ENCODE results near the gene NT5C3A.

NT5C3A gene

DNA sequence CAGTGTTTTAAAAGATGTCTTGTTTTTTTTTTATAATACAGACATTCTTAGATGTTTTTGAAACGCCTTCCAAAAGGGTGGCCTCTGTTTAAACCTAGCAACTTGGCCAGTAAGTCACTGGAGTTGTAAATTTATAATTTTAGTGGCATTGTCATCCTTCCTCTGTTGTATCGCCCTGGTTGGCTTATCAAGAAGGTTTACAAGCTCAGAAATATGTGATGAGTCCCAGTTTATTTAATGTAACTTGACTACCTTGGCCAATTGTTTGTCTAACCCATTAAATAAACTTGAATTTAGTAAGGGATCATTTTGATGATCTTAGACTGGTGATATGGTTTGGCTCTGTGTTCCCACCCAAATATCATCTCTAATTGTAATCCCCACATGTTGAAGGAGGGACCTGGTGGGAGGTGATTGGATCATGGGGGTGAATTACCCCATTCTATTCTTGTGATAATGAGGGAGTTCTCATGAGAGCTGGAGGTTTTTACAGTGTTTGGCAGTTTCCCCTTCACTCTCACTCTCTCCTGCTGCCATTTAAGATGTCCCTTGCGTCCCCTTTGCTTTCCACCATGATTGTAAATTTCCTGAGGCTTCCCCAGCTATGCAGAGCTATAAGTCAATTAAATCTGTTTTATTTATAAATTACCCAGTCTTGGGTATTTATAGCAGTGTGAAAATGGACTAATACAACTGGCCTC, 13.4 kb upstream of the NT5C3A start:
- no peak for DNase-seq (ENCODE audit: low read depth)

DNA sequence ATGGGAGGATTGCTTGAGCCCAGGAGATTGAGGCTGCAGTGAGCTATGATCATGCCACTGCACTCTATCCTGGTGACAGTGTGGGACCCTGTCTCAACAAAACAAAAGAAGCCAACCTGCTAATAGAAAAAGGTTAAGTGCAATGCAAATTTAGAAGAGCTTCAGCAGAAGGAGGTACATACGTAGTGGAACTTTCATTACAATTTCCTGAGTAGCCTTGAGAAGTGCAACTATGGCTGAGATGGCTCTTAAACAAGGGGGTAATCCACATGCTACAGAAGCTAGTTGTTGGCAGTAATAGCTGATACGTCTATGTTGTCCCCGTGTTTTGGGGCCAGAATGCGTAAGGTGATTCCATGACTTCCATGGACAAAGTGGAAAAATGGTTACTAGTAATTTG, 10.7 kb upstream of the NT5C3A start:
- DNase-seq (ENCODE audit: low read depth), result no peak

DNA sequence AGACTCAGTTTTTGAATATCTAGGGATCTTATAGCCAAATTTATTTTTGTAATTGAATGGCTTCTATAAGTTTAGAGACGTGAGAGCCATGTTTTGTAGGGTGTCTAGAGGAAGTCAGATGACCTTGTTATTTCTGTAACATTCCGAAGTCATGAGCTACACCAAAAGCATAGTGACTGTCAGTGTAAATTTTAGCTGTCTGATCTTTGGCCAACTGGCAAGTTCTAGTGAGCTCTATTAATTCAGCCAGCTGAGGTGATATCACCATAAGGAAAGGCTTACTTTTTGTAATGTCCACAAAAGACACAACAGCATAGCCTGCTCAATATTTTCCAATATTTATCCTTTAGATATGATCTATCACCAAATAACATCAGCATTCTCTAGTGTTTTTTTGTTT, 9.9 kb upstream of the NT5C3A start:
- peak; percentile 79 for DNase-seq (ENCODE audit: low read depth)

DNA sequence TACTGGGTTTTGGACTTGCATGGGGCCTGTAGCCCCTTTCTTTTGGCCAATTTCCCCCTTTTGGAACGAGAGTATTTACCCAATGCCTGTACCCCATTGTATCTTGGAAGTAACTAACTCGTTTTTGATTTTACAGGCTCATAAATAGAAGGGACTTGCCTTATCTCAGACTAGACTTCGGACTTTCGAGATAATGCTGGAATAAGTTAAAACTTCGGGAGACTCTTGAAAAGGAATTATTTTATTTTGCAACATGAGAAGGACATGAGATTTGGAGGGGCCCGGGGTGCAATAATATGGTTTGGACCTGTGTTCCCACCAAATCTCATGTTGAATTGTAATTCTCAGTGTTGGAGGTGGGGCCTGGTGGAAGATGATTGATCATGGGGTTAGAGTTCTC, 8.3 kb upstream of the NT5C3A start:
- no peak for DNase-seq (ENCODE audit: low read depth)

DNA sequence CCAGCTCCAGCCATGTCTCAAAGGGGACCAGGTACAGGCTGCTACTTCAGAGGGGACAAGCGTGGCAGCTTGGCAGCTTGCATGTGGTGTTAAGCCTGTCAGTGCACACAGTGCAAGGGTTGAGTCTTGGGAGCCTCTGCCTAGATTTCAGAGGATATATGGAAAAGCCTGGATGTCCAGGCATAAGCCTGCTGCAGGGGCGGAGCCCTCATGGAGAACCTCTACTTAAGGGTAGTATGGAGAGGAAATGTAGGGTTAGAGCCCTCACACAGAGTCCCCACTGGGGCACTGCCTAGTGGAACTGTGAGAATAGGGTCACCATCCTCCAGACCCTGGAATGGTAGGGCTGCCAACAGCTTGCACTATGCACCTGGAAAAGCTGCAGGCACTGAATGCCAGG, 7.7 kb upstream of the NT5C3A start:
- no peak for DNase-seq (ENCODE audit: low read depth)

DNA sequence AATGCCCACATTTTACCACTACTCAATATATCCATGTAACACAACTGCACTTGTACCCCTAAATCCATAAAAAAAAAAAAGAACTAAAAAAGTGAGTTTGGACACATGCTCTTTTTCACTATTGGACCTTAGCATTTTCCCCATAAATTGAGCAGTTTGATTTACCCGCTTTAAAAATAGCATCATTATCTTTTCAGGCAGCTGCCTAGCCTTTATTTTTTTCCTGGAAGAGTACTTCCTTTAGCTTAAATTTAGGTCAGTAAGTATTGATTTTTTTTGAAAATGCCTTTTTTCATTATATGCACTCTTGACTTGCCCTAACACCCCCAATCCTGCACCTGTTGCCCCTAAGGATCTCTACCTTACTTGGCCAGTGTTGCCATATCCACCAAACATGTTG, 5.3 kb upstream of the NT5C3A start:
- DNase-seq (ENCODE audit: low read depth), result no peak

DNA sequence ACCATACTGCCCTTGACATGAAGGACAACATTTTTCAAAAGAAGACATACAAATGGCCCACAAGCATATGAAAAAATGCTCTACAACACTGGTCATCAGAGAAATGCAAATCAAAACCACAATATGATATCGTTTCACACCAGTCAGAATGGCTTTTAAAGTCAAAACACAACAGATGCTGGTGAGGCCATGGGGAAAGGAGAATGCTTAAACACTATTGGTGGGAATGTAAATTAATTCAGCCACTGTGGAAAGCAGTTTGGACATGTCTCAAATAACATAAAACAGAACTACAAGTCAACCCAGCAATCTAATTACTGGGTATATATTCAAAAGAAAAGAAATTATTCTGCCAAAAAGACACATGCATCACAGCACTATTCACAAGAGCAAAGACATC, 4.2 kb upstream of the NT5C3A start:
- no peak for DNase-seq (ENCODE audit: low read depth)

DNA sequence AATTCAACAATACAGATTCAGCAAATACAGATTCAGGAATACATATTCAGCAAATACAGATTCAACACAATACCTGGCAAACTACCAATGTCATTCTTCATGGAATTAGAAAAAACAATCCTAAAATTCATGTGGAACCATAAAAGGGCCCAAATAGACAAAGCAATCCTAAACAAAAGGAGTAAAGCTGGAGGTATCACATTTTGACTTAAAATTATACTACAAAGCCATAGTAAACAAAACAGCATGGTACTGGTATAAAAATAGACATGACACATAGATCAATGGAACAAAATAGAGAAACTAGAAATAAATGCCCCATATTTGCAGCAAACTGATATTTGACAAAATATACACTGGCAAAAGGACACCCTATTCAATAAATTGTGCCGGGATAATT, 3.4 kb upstream of the NT5C3A start:
- no peak for DNase-seq (ENCODE audit: low read depth)

DNA sequence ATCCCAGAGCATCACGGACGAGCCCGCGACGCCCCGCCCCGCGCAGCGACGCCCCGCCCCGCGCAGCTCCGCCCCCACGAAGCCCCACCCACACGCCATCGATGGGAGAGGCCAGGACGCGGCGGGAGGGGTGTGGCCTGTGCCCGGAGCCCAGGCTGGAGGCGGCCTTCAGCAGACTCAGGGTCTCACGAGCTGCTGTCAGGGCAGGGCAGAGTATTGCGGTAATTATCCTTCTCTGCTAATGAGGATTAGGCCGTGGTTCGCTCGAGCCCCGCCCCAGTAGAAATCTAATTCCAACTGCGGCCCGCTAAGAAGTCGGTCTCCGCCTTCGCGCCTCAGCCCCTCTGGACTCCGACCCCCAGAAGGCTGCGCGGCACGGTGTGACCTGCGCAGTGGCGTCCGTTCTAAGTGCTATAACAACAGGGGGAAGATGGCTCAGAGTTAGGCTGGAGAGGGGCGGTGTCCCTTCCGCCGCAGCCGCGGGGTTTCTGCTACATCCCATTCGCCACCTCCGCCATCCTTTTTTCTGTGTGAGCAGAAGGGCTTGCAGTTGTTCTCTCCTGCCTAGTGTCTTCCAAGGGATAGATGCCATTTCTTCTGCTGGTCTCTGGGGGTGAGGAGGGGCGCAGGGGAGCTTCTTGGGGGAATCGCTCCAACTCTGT, 337 bp upstream of the NT5C3A start:
- peak; percentile 97 for DNase-seq (ENCODE audit: low read depth)

DNA sequence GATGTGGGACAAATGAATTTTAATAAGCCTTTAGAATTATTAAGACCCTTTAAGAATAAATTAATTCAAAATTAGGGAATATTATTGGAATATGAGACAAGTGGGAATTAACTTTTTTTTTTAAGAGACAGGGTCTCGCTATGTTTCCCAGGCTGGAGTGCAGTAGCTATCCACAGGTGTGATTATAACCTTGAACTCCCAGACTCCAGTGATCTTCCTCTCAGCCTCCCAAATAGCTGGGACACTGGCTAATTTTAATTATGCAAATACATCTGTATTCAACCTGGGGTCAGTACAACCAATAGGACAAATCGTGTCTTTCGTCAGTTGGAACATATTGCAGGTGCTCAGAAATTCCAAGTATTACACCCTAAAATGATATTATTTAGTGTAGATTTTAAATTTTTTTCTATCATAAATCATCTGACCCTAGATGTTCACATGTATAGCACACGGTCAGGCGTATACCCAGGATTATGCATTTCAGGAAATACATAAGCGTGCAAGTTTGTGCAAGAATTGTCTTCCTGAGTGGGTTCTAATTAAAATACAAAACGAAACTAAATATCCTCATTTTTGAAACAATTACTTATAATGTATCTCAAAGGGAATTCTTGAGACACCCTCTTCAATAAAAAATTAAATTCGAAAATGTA, 1.2 kb downstream of the NT5C3A start:
- DNase-seq (ENCODE audit: low read depth), result no peak

DNA sequence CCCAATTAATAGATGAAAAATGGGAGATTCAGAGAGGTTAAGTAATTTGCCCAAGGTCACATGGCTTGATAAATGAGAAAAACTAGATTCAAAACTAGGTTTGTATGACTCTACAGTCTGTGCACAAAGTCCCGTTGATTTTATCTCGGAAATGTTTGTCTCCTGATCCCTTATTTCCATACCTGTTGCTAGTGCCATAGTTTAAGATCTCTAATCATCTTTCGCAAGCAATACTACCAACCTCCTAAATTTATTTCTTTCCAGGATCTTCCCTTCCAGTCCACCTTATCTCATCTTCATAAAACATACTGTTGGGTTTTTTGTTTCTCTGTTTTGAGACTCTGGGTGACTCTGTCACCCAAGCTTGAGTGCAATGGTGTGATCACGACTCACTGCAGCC, 2.9 kb downstream of the NT5C3A start:
- DNase-seq (ENCODE audit: low read depth), result no peak

DNA sequence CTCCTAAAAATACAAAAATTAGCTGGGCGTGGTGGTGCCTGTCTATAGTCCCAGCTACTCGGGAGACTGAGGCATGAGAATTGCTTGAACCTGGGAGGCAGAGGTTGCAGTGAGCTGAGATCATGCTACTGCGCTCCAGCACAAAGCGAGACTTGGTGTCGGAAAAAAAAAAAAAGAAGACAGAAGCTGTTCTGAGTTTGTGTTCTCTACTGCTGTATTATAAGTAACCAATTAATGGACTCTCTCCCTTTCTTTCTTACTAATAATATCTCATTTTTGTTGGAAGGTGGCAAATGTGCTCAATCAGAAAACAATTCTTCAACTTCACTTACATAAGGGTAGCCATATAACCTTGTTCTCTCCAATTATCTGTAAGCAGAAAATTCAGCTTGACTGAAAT, 7.4 kb downstream of the NT5C3A start:
- DNase-seq (ENCODE audit: low read depth), result no peak

DNA sequence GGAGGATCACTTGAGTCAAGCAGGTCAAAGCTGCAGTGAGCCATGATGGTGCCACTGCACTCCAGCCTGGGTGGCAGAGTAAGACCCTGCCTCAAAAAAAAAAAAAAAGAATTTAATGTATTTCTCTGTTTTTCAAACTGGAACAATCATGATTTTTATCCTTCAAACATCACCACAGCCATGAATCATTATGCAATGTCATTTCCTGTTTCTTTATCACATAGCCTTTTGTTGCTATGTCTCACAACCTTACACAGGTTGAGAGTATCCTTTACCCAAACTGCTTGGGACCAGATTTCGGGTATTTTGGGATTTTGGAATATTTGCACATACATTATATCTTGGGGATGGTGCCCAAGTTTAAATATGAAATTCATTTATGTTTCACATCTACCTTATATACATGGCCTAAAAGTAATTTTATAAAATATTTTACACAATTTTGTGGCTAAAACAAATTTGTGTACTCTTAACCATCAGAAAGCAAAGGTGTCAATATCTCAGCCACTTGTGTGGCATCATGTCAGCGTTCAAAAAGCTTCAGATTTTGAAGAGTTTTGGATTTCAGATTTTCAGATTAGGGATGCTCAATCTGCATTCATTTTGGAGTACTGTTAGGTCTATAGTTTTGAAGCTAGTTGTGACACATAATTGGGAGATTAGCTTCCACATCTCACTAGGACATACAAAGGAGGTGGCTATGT, 8.2 kb downstream of the NT5C3A start:
- DNase-seq (ENCODE audit: low read depth), result peak; percentile 74

DNA sequence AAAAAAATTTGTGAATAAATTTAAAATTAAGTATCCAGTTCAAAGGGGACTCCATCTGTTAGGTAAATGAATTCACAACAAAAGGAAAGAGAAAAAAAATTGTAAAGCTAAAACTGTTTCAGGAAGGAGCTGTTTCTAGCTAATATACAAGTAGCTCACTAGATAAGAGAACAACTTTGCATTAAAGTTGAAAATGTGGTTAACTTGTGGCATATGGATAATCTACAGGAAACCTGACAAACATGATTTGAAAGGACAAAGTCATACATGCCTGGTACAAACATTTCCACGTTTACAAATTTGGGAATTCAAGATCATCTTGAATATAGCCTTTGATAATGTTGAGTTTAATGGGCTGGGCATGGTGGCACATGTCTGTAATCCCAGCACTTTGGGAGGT, 8.9 kb downstream of the NT5C3A start:
- DNase-seq (ENCODE audit: low read depth), result no peak

DNA sequence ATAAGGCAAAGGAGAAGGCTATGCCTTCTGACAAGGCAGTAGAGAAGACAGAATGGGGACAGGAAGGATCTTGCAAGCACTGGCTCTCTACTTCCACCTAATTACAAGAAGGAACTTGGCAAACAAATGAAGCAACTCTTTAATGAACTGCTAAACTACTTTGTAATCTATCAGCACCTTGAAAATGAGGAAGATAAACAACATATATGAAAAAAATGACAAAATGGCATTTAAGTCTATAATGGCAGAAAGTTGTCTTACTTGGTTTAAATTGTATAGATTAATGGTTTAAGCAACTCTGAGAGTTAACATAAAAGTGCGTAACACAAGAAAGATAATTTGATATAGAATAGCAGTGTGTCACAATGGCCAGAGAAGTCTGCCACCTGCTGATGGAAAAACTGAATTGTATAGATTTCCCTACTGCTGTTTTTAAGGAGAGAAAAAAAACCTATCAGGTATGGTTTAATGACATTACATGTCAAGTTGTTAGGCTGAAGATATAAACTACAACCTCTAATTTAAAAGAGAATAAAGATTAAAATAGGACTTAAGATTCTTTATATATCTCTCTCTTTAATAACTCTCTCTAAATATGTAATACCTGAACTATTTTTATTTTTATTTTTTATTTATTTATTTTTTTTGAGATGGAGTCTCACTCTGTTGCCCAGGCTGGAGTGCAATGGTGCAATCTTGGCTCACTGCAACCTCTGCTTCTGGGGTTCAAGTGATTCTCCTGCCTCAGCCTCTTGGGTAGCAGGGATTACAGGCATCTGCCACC, 11.8 kb downstream of the NT5C3A start:
- DNase-seq (ENCODE audit: low read depth), result peak; percentile 70

DNA sequence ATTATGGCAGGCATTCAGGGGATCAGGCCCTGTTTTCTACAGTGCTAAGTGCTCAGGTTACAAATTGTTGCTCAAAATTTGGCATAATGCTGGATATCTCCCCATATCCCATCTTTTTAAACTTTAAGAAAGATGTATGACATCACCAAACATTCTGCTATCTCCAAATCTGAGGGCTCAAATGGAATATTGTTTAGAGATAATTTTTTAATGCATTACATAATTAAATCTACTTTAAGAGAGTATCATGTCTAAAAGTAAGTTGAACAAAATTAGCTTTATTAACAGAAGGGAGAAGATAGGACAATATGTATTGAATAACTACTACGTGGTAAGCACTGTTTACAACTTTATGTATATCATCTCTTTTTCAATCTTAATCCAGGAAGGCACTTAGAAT, 13.9 kb downstream of the NT5C3A start:
- DNase-seq (ENCODE audit: low read depth), result no peak

DNA sequence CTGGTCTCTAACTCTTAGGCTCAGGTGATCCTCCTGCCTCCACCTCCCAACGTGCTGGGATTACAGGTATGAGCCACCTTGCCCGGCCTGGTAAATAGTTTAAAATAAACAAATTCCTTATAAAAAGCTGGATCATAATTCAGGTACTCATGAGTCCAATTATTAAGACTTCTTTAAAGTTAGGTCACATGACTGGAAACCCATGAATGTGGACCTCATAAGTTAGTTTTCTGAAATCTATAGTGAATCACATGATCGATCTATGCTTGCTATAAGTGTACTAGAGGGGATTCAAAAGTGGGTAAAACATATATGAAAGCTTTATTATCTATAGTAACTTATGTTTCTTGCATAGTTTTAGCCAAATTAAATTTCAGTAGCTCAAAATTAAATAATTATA, 14.3 kb downstream of the NT5C3A start:
- no peak for DNase-seq (ENCODE audit: low read depth)

DNA sequence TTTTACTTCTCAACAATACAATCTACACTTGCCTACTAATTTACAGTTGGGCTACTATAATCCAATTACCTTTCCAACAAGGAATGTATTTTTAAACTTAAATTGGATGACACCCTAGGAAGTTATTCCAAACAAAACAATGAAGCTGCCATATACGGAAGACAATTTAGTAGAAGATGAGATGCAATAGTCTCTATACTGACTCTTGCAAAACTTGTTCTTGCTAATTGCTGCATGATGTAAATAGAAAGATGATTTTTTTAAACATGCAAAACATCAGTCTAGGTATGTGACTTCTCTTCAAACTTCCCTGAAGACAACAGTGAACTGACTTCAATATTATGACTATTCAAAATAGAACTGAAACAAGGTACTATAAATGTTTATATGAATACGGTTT, 17.6 kb downstream of the NT5C3A start:
- no peak for DNase-seq (ENCODE audit: low read depth)

DNA sequence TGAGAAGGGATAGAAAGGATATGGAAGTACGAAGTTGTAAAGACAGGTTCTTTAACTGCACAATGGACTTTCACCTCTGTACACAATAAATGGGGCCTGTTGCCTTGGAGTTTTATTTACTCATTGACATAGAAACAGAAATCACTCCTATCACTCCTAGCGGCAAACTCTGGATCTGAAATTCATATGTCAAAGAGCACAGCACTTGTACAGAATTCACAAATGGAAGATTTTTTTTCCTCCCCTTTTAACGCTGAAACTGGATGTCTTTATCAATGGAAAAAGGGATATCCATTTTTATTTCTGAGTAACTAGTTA, 18.2 kb downstream of the NT5C3A start:
- no peak for DNase-seq (ENCODE audit: low read depth)

DNA sequence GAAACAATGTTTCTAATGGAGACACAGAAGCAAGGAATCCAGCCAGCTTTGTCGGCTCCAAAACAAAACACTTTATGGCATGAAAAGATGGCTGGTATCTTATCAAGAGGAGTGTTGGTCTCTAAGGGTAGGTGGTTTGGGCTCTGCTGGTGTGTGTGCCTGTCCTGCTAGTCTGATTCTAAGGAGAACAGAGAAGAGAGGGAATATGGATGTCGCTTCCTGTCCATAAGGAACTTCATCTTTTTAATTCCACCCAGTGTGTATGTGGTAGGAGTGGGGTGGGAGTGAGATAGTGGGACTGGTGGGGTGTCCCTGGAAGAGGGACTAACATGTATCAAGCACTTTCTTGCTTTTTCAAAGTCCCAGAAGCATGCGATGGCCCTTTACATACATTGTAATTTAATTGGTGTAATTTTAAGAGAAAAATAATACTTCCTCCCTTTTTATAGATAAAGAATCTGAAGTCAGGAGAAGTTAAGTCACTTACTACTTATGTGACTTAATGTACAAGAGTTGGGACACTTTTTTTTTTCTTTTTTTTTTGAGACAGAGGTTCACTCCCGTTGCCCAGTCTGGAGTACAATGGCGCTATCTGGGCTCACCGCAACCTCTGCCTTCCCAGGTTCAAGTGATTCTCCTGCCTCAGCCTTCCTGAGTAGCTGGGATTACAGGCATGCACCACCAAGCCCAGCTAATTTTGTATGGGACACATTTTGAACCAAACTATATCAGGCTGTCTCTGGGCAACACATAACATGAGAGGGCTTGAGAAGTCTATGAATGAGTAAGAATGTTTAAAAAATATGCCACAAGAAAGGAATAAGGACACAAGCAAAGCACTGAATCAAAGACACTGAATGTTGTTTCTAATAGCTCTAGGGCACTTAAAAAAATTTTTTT, 18.8 kb downstream of the NT5C3A start:
- DNase-seq (ENCODE audit: low read depth), result no peak

Measured in ELR (cell line).